Mucosa of rectum (tissue), 2 donors: Measurements from ENCODE around the gene GBX1.

Source experiments
- H3K27ac ChIP-seq, 2 donors: one replicate each; pipeline ENCODE4 v1.7.0; 2013; ENCODE audit warnings: inconsistent platforms in 2 of 2, low read depth in 2 of 2, low read length in 2 of 2
- H3K27me3 ChIP-seq, 2 donors: one replicate each; pipeline ENCODE4 v1.7.0; 2013; ENCODE audit warnings: low read length in 2 of 2; ENCODE audit not compliant: control insufficient read depth in 2 of 2, insufficient read depth in 2 of 2
- H3K36me3 ChIP-seq, 2 donors: one replicate each; pipeline ENCODE4 v1.7.0; 2013; ENCODE audit warnings: low read length in 2 of 2; ENCODE audit not compliant: control insufficient read depth in 2 of 2, insufficient read depth in 2 of 2
- H3K4me1 ChIP-seq, 2 donors: one replicate each; pipeline ENCODE4 v1.7.0; 2013; ENCODE audit warnings: low read length in 2 of 2, mild to moderate bottlenecking in 1 of 2; ENCODE audit not compliant: control insufficient read depth in 2 of 2, insufficient read depth in 2 of 2
- H3K4me3 ChIP-seq, 2 donors: one replicate each; pipeline ENCODE4 v1.7.0; 2013; ENCODE audit warnings: low read length in 2 of 2
- H3K9ac ChIP-seq, 2 donors: one replicate each; pipeline ENCODE4 v1.7.0; 2013; ENCODE audit warnings: low read length in 2 of 2, low read depth in 1 of 2, mild to moderate bottlenecking in 1 of 2
- H3K9me3 ChIP-seq, 2 donors: one replicate each; pipeline ENCODE4 v1.7.0; 2013; ENCODE audit warnings: low read length in 2 of 2; ENCODE audit not compliant: control insufficient read depth in 2 of 2
- donor health status: healthy.
- donor health status: Normal muscosa, but diverticular disease.

The GBX1 gene

GRCh38 chr7:151126491-151127137 is 40.9 kb downstream of the GBX1 start:
- H3K27ac ChIP-seq = peak overlapping the region; percentile 63 to 83
- no peaks in the 10 kb centered on the region for H3K9me3 ChIP-seq
- H3K27me3 ChIP-seq = no peaks in the 10 kb centered on the region
- no peak overlapping the region for H3K9ac ChIP-seq
- no peak overlapping the region for H3K4me3 ChIP-seq
- H3K36me3 ChIP-seq = peaks cover 20 to 25% of the 10 kb centered on the region in 2 donors
- peaks cover 5 to 14% of the 10 kb centered on the region in 2 donors for H3K4me1 ChIP-seq

- H3K9me3 ChIP-seq = no peaks in the 10 kb centered on the region
- H3K27ac ChIP-seq = peak overlapping the region; percentile 63 to 83
- H3K9ac ChIP-seq = peak overlapping the region in 1 of 2 donors; percentile 53
- no peaks in the 10 kb centered on the region for H3K27me3 ChIP-seq
- peaks cover 5 to 14% of the 10 kb centered on the region in 2 donors for H3K4me1 ChIP-seq
- peaks cover 17 to 26% of the 10 kb centered on the region in 2 donors for H3K36me3 ChIP-seq
- peak overlapping the region; percentile 51 to 62 for H3K4me3 ChIP-seq
Observed at GRCh38 chr7:151125846-151126481, 41.5 kb downstream of the GBX1 start.

- peak overlapping the region in 1 of 2 donors; percentile 53 for H3K9ac ChIP-seq
- H3K9me3 ChIP-seq = no peaks in the 10 kb centered on the region
- H3K27ac ChIP-seq = peak overlapping the region; percentile 63 to 76
- H3K36me3 ChIP-seq = peaks cover 13 to 26% of the 10 kb centered on the region in 2 donors
- H3K4me1 ChIP-seq = peaks cover 5 to 14% of the 10 kb centered on the region in 2 donors
- no peaks in the 10 kb centered on the region for H3K27me3 ChIP-seq
- H3K4me3 ChIP-seq = peak overlapping the region; percentile 51 to 62
Observed at GRCh38 chr7:151125470-151125845, 42.0 kb downstream of the GBX1 start.

- Histone ChIP-seq H3K27me3 (no peaks in the 10 kb centered on the region), H3K9ac (peak overlapping the region in 1 of 2 donors; percentile 53), H3K4me3 (peak overlapping the region; percentile 51 to 62), H3K27ac (peak overlapping the region in 1 of 2 donors; percentile 76), H3K36me3 (peaks cover 9 to 24% of the 10 kb centered on the region in 2 donors), H3K9me3 (no peaks in the 10 kb centered on the region), H3K4me1 (peaks cover 5 to 14% of the 10 kb centered on the region in 2 donors)
Observed at GRCh38 chr7:151124899-151125399, 42.5 kb downstream of the GBX1 start.

- H3K36me3 ChIP-seq = peaks cover 7 to 24% of the 10 kb centered on the region in 2 donors
- H3K4me3 ChIP-seq = no peak overlapping the region
- no peaks in the 10 kb centered on the region for H3K27me3 ChIP-seq
- H3K27ac ChIP-seq = no peak overlapping the region
- H3K9me3 ChIP-seq = no peaks in the 10 kb centered on the region
- H3K9ac ChIP-seq = no peak overlapping the region
- peaks cover 5 to 14% of the 10 kb centered on the region in 2 donors for H3K4me1 ChIP-seq
Observed at GRCh38 chr7:151124481-151124880, 43.0 kb downstream of the GBX1 start.

GRCh38 chr7:151123822-151124464 is 43.6 kb downstream of the GBX1 start:
- Histone ChIP-seq H3K4me1 (peaks cover 5 to 14% of the 10 kb centered on the region in 2 donors), H3K27ac (no peak overlapping the region), H3K9me3 (no peaks in the 10 kb centered on the region), H3K36me3 (peaks cover 12 to 29% of the 10 kb centered on the region in 2 donors), H3K27me3 (no peaks in the 10 kb centered on the region), H3K9ac (no peak overlapping the region), H3K4me3 (no peak overlapping the region)

GRCh38 chr7:151123158-151123821 is 44.2 kb downstream of the GBX1 start:
- Histone ChIP-seq H3K27ac (no peak overlapping the region), H3K9ac (no peak overlapping the region), H3K9me3 (no peaks in the 10 kb centered on the region), H3K4me3 (no peak overlapping the region), H3K36me3 (peaks cover 11 to 31% of the 10 kb centered on the region in 2 donors), H3K4me1 (peaks cover 5 to 14% of the 10 kb centered on the region in 2 donors), H3K27me3 (no peaks in the 10 kb centered on the region)

GRCh38 chr7:151122796-151123157 is 44.7 kb downstream of the GBX1 start:
- peaks cover 16 to 30% of the 10 kb centered on the region in 2 donors for H3K36me3 ChIP-seq
- no peak overlapping the region for H3K27ac ChIP-seq
- no peaks in the 10 kb centered on the region for H3K9me3 ChIP-seq

GRCh38 chr7:151122276-151122675 is 45.2 kb downstream of the GBX1 start:
- H3K27ac ChIP-seq = no peak overlapping the region
- no peaks in the 10 kb centered on the region for H3K9me3 ChIP-seq
- H3K4me3 ChIP-seq = no peak overlapping the region
- peaks cover 21 to 30% of the 10 kb centered on the region in 2 donors for H3K36me3 ChIP-seq
- H3K9ac ChIP-seq = no peak overlapping the region
- no peaks in the 10 kb centered on the region for H3K27me3 ChIP-seq
- H3K4me1 ChIP-seq = peaks cover 5 to 14% of the 10 kb centered on the region in 2 donors

More at GRCh38 chr7:151122796-151123157, 44.7 kb downstream of the GBX1 start:
- H3K4me3 ChIP-seq = no peak overlapping the region
- H3K9ac ChIP-seq = no peak overlapping the region
- no peaks in the 10 kb centered on the region for H3K27me3 ChIP-seq
- peaks cover 5 to 14% of the 10 kb centered on the region in 2 donors for H3K4me1 ChIP-seq
